Coronary artery (tissue), 2 donors: ENCODE measurements around the gene DHRSX.

Experiments
- DNase-seq: peaks from one replicate; pipeline ENCODE4 v3.0.0-alpha.2; 2017; ENCODE audit warnings: low spot score
- H3K27ac ChIP-seq, 2 donors: fragments of 200-600 bp; sonication (generic); one replicate each; pipeline ENCODE4 v1.5.1; 2016 to 2019
- H3K4me3 ChIP-seq: fragments of 200-600 bp; sonication (generic); 2 replicates; pipeline ENCODE4 v1.5.1; 2016; ENCODE audit warnings: mild to moderate bottlenecking, moderate library complexity
- TF ChIP-seq, protein P1 (sequence below): fragments of 200-600 bp; sonication (generic); IDR thresholded peaks from one replicate; pipeline ENCODE4 v1.5.1; 2019; ENCODE audit warnings: antibody characterized with exemption

DHRSX gene

DNA sequence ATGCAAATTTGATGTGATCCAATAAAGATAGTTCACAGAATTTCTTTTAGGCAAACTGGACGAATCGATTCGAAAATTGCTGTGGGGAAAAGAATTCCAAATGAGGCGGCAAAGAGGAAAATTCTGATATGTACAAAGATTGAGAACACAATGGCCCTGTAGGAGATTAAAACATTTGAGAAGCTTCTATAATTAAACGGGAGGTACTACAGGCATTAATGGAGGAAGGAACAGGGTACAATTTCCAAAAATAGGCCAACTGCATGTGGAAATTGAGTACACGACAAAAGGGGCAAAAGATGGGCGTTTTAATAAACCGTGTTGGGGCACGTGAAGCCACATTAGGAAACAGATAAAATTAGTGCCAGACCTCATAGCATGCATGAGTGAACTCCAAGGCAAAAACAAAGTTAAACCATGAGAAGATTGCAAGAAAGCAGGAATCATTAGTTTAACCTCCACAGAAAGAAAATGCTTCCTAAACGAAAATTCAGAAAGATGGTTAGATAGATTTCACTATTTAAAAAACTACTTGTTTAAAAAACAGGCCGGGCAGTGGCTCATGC is 68.4 kb downstream of the DHRSX start:
- TF ChIP-seq, protein P1, sequence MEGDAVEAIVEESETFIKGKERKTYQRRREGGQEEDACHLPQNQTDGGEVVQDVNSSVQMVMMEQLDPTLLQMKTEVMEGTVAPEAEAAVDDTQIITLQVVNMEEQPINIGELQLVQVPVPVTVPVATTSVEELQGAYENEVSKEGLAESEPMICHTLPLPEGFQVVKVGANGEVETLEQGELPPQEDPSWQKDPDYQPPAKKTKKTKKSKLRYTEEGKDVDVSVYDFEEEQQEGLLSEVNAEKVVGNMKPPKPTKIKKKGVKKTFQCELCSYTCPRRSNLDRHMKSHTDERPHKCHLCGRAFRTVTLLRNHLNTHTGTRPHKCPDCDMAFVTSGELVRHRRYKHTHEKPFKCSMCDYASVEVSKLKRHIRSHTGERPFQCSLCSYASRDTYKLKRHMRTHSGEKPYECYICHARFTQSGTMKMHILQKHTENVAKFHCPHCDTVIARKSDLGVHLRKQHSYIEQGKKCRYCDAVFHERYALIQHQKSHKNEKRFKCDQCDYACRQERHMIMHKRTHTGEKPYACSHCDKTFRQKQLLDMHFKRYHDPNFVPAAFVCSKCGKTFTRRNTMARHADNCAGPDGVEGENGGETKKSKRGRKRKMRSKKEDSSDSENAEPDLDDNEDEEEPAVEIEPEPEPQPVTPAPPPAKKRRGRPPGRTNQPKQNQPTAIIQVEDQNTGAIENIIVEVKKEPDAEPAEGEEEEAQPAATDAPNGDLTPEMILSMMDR, result no peak
- no peak for DNase-seq
- Histone ChIP-seq H3K27ac (no peak overlapping the region), H3K4me3 (no peak overlapping the region)

DNA sequence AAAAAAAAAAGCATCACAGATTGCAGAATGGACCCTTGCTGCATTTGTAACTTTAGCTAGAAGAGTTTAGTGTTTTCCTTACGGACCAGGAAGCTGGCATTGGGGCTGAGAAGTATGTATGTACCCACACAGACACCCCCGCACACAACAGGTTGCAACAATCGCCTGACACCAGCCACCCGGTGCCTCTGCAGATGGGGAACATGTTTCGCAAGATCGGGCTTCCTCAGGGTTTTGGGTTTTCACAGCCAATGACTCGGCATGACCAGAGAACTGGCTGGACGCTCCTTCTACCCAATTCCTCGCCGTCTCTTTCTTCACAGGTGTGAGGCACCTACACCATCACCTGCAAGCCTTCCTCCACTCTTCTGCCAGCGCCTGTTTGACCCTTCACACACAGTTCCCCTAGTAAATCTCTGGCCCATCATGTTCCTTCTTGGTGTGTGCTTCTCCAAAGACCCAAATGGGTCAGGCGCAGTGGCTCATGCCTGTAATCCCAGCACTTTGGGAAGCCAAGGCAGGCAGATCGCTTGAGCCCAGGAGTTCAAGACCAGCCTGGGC is 70.4 kb downstream of the DHRSX start:
- no peak overlapping the region for H3K27ac ChIP-seq

DNA sequence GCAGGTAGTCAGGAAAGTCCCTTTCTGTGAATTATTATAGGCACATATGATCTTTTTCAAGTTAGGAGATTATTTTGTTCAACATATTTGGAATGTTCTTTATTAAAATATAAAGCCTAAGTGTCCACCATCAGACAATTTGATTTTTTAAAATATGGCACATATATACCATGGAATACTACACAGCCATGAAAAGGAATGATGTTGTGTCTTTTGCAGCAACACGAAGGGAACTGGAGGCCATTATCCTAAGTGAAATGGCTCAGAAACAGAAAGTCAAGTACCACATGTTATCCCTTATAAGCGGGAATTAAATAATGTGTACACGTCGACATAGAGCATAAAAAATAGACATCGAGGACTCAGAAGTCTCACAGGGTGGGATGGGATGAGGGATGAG is 73.0 kb downstream of the DHRSX start:
- no peak for DNase-seq
- Histone ChIP-seq H3K27ac (no peak overlapping the region), H3K4me3 (no peak overlapping the region)
- TF ChIP-seq, protein P1, result no peak

More for the DNA sequence above, 70.4 kb downstream of the DHRSX start:
- no peak overlapping the region for H3K4me3 ChIP-seq
- TF ChIP-seq, protein P1, result no peak
- no peak for DNase-seq

DNA sequence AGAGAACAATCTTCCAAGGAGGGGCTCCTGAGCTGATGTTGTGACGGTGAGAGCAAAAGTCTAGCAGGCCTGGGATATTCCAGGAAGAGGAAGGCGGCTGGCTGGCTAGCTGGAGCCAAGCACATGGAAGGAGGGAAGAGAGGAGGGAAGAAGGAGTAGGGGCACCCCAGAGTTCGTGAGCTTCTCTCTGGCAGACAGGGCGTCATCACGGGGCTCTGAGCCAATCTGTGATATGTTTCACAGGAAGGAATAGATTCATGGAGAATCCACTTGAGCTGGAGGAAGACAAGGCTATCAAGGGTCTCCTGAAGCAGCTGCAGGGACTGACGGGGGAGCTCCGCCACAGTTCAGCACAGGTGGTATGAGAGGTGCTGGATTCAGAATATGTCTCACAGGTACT is 73.6 kb downstream of the DHRSX start:
- TF ChIP-seq, protein P1, result no peak

DNA sequence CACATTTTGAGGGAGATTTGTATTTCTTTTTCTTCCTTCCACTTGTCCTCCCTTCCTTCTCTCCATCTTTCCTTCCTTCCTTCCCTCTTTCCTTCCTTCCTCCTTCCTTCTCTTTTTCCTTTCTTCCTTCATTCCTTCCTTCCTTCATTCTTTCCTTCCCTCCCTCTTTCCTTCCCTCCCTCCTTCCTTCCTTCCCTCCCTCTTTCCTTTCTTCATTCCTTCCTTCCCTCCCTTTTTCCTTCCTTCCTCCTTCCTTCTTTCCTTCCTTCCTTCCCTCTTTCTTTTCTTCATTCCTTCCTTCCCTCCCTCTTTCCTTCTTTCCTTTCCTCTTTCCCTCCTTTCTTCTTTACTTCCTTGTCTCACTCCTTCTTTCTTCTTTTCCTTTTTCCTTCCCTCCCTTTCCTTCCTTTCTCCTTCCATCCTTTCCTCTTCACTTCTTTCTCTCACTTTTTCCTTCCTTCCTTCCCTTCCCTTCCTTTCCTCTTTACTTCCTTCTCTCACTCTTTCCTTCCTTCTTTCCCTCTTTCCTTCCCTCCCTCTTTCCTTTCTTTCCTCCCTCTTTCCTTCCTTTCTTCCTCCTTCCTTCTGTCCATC is 74.4 kb downstream of the DHRSX start:
- H3K4me3 ChIP-seq, result no peak overlapping the region
- DNase-seq, result no peak
- TF ChIP-seq, protein P1, result no peak
- no peak overlapping the region for H3K27ac ChIP-seq

More for the DNA sequence above, 73.6 kb downstream of the DHRSX start:
- H3K27ac ChIP-seq, result no peak overlapping the region
- no peak overlapping the region for H3K4me3 ChIP-seq
- no peak for DNase-seq

DNA sequence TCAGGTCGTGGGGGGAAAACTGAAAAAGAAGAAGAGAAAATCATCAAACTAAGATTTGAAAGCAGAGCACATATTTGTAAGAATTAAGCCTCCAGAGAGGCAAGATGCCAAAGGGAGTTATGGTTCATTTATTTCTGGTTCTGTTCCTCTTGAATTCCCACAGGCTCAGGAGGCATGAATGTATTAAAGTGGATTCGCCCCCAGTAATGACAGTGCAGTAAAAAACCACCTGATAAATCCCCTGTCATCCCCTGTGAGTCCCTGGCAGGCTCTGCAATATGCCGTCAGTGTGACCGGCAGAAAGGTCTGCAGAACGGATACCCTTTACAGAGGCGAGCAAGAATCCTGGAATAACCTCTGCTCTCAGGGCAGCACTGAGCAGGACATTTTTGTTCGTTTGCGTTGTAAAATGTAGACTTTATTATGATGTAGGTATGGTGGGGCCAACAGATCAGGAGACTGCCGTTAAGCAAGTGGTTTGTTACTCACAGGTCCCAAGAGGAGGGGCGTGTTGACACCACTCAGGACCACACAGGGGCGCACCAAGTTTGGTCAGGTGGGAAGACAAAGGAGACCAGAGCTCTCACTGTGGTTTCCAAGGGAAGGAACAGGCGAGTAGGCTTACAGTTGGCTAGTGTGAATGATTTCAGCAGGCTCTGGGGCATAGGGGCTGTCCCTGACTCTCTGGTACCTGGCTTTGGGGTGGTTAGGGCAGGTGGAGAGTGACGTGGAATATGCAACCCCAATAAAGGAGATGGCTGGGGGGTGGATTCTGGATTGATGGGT is 75.3 kb downstream of the DHRSX start:
- DNase-seq, result no peak
- TF ChIP-seq, protein P1, result no peak
- no peak overlapping the region for H3K4me3 ChIP-seq
- no peak overlapping the region for H3K27ac ChIP-seq
